Hepatocyte (in vitro differentiated cells): ENCODE results near the gene DYNC1I2. TPM values are rescaled to one million over a fixed set of nuclear protein-coding genes. Genes with fewer than 3 reads are reported as not detected.

Experiments used
- DNase-seq: peaks from one replicate; pipeline ENCODE4 v3.0.0-alpha.2; 2016; ENCODE audit warnings: low spot score
- H2AFZ ChIP-seq: fragments of 200-600 bp; sonication (generic); 2 replicates; pipeline ENCODE4 v1.6.0; 2016; ENCODE audit warnings: antibody characterized with exemption, mild to moderate bottlenecking
- H3K27ac ChIP-seq: fragments of 200-600 bp; sonication (generic); 2 replicates; pipeline ENCODE4 v1.5.1; 2016; ENCODE audit warnings: mild to moderate bottlenecking
- H3K27me3 ChIP-seq: fragments of 200-600 bp; sonication (generic); 2 replicates; pipeline ENCODE4 v1.6.1; 2016
- H3K36me3 ChIP-seq: fragments of 200-600 bp; sonication (generic); replicated peaks from 2 replicates; pipeline ENCODE4 v1.5.1; 2016; ENCODE audit warnings: low read depth; ENCODE audit not compliant: insufficient read depth
- H3K4me1 ChIP-seq: fragments of 200-600 bp; sonication (generic); 2 replicates; pipeline ENCODE4 v1.5.1; 2016; ENCODE audit warnings: mild to moderate bottlenecking, moderate library complexity; ENCODE audit not compliant: insufficient read depth
- H3K4me2 ChIP-seq: fragments of 200-600 bp; sonication (generic); 2 replicates; pipeline ENCODE4 v1.6.0; 2016
- H3K4me3 ChIP-seq: fragments of 200-600 bp; sonication (generic); 2 replicates; pipeline ENCODE4 v1.5.1; 2016; ENCODE audit warnings: mild to moderate bottlenecking
- H3K79me2 ChIP-seq: fragments of 200-600 bp; sonication (generic); 2 replicates; pipeline ENCODE4 v1.6.0; 2017; ENCODE audit warnings: mild to moderate bottlenecking
- H3K9me2 ChIP-seq: fragments of 200-600 bp; sonication (generic); replicated peaks from 2 replicates; pipeline ENCODE4 v1.6.0; 2017; ENCODE audit warnings: mild to moderate bottlenecking; ENCODE audit not compliant: insufficient read depth
- H3K9me3 ChIP-seq: fragments of 200-600 bp; sonication (generic); 2 replicates; pipeline ENCODE4 v1.5.1; 2016; ENCODE audit warnings: low read depth, mild to moderate bottlenecking
- H4K20me1 ChIP-seq: fragments of 200-600 bp; sonication (generic); 2 replicates; pipeline ENCODE4 v1.6.0; 2016; ENCODE audit warnings: mild to moderate bottlenecking; ENCODE audit not compliant: insufficient read depth, poor library complexity, severe bottlenecking
- EZH2 ChIP-seq: fragments of 200-600 bp; sonication (generic); IDR thresholded peaks from 2 replicates; pipeline ENCODE4 v1.6.1; 2016; ENCODE audit warnings: antibody characterized with exemption, mild to moderate bottlenecking, borderline replicate concordance
- EZH2phosphoT487 ChIP-seq: fragments of 200-600 bp; sonication (generic); IDR thresholded peaks from one replicate; pipeline ENCODE4 v1.6.1; 2018; ENCODE audit warnings: antibody characterized with exemption, mild to moderate bottlenecking, low read depth, moderate library complexity; ENCODE audit not compliant: unreplicated experiment, severe bottlenecking
- WGBS: methylation state at CpG from one replicate; pipeline ENCODE4 v1.1.6; 2016; ENCODE audit warnings: low lambda C conversion rate; ENCODE audit errors: missing lambda C conversion rate; 5-methylcytosine and 5-hydroxymethylcytosine counted together
- polyA plus RNA-seq: library from polyadenylated mRNA; unstranded; fragments of >200 nt; fragmentation: Nextera tagmentation; extraction: Ambion mirVana; gene quantifications from 2 replicates; pipeline ENCODE4 v1.2.1, GENCODE V29; 2016
- total RNA-seq: library from RNA; depleted of rRNA; stranded (reverse); fragments of >200 nt; gene quantifications from 2 replicates; pipeline ENCODE4 v1.2.3, GENCODE V29; 2014
- TF ChIP-seq, protein P1 (sequence below): fragments of 200-600 bp; sonication (generic); IDR thresholded peaks from 2 replicates; pipeline ENCODE4 v1.5.1; 2016; ENCODE audit warnings: antibody characterized with exemption, mild to moderate bottlenecking; ENCODE audit not compliant: poor library complexity

Gene DYNC1I2
- total and polyA plus RNA-seq, 2 experiments from 2014 or later: 54.3 to 116 TPM

DNA sequence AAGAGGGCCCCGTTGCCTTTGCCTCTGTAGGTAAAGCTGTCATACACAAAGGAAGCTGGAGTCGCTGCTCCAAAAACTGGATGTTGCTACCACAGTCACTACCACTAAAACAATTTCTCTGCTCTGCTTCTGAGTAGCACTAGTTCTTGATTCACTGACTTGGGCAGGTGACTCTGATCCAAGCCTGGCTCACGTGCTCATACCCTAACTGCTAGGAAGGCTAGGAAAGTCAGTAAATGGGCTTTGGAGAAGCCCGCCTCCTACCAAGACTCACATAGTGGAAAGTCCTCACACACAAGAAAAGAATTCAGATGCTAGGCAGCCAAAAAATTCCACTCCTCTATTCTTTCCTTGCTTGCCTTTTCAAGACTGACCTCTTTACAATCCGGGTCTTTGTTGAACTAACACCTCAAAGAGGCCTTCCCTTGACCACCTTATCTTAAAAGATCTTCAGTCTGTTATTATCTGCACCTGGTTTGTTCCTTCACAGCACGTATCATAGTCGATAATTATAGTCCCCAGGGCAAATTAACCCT, 11.4 kb upstream of the DYNC1I2 start:
- Histone ChIP-seq H4K20me1 (no peaks in the 10 kb centered on the region), H3K79me2 (no peaks in the 10 kb centered on the region), H3K27me3 (no peaks in the 10 kb centered on the region), H3K27ac (no peak overlapping the region), H3K4me3 (no peak overlapping the region), H3K4me2 (no peak overlapping the region), H3K9me2 (no peaks in the 10 kb centered on the region), H3K9me3 (no peaks in the 10 kb centered on the region), H3K4me1 (no peaks in the 10 kb centered on the region), H2AFZ (no peak overlapping the region), H3K36me3 (no peaks in the 10 kb centered on the region)
- 59% methylated on average over 7 of the region's 7 CpGs for WGBS
- DNase-seq: no peak
- TF ChIP-seq EZH2phosphoT487 (no peak), EZH2 (no peak)
- TF ChIP-seq, protein P1, sequence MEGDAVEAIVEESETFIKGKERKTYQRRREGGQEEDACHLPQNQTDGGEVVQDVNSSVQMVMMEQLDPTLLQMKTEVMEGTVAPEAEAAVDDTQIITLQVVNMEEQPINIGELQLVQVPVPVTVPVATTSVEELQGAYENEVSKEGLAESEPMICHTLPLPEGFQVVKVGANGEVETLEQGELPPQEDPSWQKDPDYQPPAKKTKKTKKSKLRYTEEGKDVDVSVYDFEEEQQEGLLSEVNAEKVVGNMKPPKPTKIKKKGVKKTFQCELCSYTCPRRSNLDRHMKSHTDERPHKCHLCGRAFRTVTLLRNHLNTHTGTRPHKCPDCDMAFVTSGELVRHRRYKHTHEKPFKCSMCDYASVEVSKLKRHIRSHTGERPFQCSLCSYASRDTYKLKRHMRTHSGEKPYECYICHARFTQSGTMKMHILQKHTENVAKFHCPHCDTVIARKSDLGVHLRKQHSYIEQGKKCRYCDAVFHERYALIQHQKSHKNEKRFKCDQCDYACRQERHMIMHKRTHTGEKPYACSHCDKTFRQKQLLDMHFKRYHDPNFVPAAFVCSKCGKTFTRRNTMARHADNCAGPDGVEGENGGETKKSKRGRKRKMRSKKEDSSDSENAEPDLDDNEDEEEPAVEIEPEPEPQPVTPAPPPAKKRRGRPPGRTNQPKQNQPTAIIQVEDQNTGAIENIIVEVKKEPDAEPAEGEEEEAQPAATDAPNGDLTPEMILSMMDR: no peak

DNA sequence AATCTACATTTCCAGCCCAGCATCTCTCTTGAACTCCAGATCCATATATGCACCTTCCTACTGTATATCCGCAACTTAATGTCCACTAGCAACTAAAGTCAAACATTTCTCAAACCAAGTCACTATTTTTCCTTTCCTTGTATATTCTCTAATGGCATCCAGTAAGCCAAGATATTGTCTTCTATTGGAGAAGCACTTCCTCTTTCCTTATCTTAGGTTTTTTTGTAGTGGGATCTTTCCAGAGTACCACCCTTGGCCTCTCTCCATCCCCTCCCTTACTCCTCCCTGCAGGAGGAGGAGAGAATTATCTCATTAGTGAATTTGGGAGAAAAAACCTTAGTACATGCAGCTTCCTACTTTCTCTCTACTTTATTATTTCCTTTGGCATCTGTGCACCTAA, 8.7 kb upstream of the DYNC1I2 start:
- TF ChIP-seq, protein P1: no peak
- TF ChIP-seq EZH2phosphoT487 (no peak), EZH2 (no peak)
- Histone ChIP-seq H3K4me2 (no peak overlapping the region), H3K4me3 (no peak overlapping the region), H3K9me3 (no peaks in the 10 kb centered on the region), H3K9me2 (no peaks in the 10 kb centered on the region), H3K79me2 (no peaks in the 10 kb centered on the region), H3K4me1 (no peaks in the 10 kb centered on the region), H3K27me3 (no peaks in the 10 kb centered on the region), H2AFZ (no peak overlapping the region), H4K20me1 (no peaks in the 10 kb centered on the region), H3K36me3 (no peaks in the 10 kb centered on the region), H3K27ac (no peak overlapping the region)
- DNase-seq: no peak
- 52% methylated on average over 1 of the region's 1 CpG for WGBS

DNA sequence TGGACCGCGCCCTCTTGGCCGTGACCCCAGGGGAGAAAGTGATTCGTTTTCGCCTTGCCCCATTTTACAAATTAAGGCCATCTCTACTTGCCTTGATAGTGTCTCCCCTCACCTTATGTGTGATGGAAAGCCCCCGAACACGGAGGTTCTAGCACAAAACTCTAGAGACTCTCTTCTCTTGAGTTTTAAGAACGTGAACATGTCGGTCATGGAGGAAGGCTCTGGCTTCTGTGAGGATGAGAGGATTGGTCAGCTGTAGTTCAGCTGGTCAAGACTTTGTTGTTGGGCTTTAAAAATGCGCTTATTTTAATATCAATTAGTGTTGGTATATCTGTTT, 828 bp downstream of the DYNC1I2 start:
- Histone ChIP-seq H3K36me3 (no peaks in the 10 kb centered on the region), H3K4me3 (peak overlapping the region; percentile 80), H3K27ac (peak overlapping the region; percentile 94), H3K9me3 (no peaks in the 10 kb centered on the region), H3K4me1 (peaks cover 6% of the 10 kb centered on the region), H2AFZ (peak overlapping the region; percentile 46), H3K9me2 (no peaks in the 10 kb centered on the region), H4K20me1 (peaks cover 30% of the 10 kb centered on the region), H3K79me2 (peaks cover 51% of the 10 kb centered on the region), H3K27me3 (no peaks in the 10 kb centered on the region), H3K4me2 (peak overlapping the region; percentile 80)
- no peak for TF ChIP-seq EZH2phosphoT487
- TF ChIP-seq, protein P1: no peak
- TF ChIP-seq EZH2: no peak
- peak; percentile 8 for DNase-seq
- WGBS: 1% methylated on average over 10 of the region's 10 CpGs

DNA sequence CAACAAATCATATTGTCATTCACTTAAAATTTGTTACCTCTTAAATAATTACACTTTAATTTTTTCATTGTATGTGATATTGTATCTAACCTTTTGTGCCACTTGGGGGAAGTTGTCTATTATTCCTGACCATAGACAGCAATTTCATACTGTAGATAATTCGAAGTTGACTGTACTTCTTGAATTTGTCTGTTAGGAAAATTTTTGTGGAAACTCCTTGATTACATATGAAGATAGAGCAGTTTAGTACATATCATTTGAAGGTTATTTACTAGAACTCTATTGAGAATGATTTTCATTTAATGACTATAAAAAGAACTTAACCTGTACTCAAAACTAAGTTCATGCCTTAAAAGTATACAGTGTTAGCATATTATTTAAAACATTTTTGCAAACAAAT, 5.1 kb downstream of the DYNC1I2 start:
- H3K9me3 ChIP-seq: no peaks in the 10 kb centered on the region
- peaks cover 30% of the 10 kb centered on the region for H4K20me1 ChIP-seq
- WGBS: 94% methylated on average over 1 of the region's 1 CpG
- no peak overlapping the region for H3K27ac ChIP-seq
- H3K4me2 ChIP-seq: no peak overlapping the region
- H3K4me3 ChIP-seq: no peak overlapping the region
- DNase-seq: no peak
- H2AFZ ChIP-seq: no peak overlapping the region
- no peaks in the 10 kb centered on the region for H3K9me2 ChIP-seq
- H3K27me3 ChIP-seq: no peaks in the 10 kb centered on the region
- TF ChIP-seq EZH2phosphoT487 (no peak), EZH2 (no peak)
- TF ChIP-seq, protein P1: no peak
- peaks cover 6% of the 10 kb centered on the region for H3K4me1 ChIP-seq
- peaks cover 87% of the 10 kb centered on the region for H3K79me2 ChIP-seq
- no peaks in the 10 kb centered on the region for H3K36me3 ChIP-seq
